HG03432 (cell line): ENCODE results near the gene P2RY4.
"Not testable (repeated sequence)": the region's sequence is repeated elsewhere in the genome, so short reads cannot be mapped to it uniquely, and the experiment has no call there.

Experiments used
- ATAC-seq: cut with Tn5 transposase; IDR thresholded peaks from one replicate; pipeline ENCODE4 v1.9.1; 2021; ENCODE audit warnings: mild to moderate bottlenecking, moderate library complexity; ENCODE audit not compliant: unreplicated experiment

The P2RY4 gene

GRCh38 chrX:70244881-70245280 lies 15.1 kb downstream of the P2RY4 start:
- ATAC-seq = no peak

GRCh38 chrX:70243601-70244000 lies 16.4 kb downstream of the P2RY4 start:
- ATAC-seq = not testable (repeated sequence)

DNA sequence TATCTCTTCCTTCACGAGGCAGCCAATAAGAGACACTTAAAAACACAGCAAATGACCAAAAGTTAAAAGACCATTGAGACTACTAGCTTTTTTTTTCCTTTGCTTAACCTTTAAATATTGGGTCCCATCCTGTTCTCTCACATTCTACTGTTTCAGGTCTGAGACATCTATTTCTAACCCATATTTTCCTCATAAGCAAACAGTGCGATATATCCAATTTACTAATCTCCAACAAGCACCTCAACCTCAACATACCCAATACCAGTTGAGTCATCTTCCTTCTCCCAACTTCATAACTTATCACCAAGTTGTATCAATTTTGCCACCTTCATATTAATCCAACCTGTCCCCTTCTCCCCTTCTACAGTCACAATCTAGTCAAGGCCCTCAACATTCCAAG lies 18.5 kb downstream of the P2RY4 start:
- no peak for ATAC-seq

- no peak for ATAC-seq
Observed at GRCh38 chrX:70240751-70241150, 19.3 kb downstream of the P2RY4 start.

DNA sequence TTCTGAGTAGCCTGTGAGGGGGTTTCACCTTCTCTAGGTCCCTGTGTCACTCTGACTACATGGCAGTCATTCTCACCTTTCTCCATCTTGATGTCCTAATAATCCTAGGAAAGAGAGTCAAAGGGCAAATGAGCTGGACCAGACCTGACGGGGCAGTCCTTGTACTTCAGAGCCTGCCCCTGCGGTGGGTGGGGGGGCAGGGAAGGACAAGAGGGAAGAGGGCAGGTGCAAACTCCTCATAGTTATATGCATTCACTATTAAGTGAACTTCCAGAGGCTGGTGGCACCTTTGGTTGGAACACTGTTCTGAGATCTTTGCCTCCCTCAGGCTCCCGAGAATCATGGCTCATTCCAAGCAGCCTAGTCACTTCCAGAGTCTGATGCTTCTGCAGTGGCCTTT lies 25.6 kb downstream of the P2RY4 start, which contains the start of gene AWAT1:
TSS of gene AWAT1 (plus strand) at position 301 of the 400 bp plus-strand sequence. CDS start at position 342, 41 bp downstream.
- no peak for ATAC-seq

DNA sequence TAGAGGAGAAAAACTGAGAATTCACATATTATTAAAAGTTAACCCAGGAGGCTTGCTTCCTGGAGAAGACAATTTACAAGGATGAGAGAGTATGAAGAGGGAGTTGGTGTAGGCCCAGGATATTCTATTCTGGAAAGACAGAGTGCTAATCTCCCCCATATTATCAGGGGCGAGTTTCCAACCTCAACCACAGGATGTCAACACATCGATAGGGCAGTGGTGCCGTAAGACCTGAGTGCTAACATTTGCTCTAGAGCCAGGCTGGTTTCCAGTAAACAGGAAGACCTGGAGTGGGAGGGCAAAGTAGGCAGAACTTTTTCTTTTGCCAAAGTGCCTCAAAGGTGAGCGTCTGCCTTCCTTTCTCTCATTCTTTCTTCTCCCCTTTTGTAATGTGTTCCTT lies 28.3 kb downstream of the P2RY4 start:
- ATAC-seq = no peak

GRCh38 chrX:70226687-70227086 lies 33.3 kb downstream of the P2RY4 start:
- ATAC-seq = no peak

DNA sequence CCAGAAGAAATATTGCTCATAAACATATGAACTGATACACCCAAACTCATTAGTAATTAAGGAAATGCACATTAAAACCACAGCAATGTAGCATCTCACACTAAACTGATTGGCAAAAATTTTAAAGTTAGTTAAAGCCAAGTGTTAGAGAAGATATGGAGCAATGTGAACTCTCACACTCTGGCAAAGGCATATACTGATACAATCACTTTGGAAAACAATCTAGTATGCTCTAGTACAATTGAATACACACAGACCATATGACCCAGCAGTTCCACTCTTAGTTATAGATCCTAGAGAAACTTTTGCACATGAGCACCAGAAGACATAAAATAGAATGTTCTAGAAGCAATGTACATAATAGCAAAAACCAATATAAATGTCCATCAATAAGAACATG lies 34.0 kb downstream of the P2RY4 start:
- ATAC-seq = no peak

DNA sequence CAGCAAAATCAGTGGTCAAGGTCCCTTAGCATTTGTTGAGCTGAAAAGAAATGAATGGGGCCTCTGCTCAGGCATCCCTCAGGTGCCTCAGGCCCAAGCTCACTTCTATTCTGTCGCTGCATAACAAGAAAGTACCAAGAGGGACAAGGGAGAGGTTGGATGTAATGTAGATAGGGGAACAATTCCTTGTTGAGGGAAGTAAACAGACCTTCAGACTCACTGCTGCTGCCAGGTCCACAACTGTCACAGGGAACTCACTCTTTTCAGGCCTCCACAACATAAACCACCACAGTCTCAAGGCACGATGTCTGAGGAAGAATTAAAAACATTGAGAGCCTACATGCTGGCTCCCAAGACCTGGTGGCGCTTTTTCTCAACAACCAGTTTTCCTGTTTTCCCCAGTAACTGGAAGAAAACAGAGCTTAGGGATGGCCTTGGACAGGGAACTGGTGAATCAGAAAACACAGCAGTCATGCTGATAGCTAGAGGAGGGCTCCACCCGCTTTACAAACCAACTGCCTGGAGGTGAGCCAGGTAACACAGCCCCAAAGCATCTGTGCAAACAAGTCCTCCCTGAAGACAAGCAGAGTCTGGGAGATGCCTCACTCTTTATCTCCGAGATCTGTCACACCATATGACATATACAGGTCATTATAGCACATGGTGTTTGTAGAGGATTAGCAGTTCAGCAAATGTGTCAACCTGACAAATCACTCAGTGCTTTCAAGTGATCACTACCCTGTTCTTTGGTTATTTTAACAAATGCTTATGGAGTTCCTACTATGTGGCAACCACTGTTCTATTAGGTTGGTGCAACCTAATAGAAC lies 39.9 kb downstream of the P2RY4 start:
- ATAC-seq = no peak

- not testable (repeated sequence) for ATAC-seq
Observed at GRCh38 chrX:70209570-70209969, 50.4 kb downstream of the P2RY4 start.

GRCh38 chrX:70208479-70208878 lies 51.5 kb downstream of the P2RY4 start:
- ATAC-seq = no peak
